Measurements from ENCODE around the gene GMPR2.
"Not testable (repeated sequence)": the region's sequence is repeated elsewhere in the genome, so short reads cannot be mapped to it uniquely, and the experiment has no call there.

The GMPR2 gene

DNA sequence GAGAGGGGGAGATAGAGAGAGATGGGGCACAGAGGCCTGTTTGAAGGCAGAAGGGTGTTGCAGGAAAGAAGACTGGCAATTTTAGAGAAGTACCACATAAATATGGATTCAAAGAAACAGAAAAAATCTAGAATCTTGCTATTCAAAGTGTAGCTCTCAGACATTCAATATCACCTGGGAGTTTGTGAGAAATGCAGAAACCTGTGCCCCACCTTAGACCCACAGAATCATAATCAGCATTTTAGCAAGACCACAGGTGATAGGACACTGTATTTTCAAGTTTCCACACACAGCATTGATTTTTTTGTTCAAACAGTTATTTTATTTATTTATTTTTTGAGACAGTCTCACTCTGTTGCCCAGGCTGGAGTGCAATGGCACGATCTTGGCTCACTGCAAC is 3.8 kb upstream of the GMPR2 start:
- DNase-seq (ENCODE audit: low read depth in 2 of 2, low spot score in 1 of 2): no peak

DNA sequence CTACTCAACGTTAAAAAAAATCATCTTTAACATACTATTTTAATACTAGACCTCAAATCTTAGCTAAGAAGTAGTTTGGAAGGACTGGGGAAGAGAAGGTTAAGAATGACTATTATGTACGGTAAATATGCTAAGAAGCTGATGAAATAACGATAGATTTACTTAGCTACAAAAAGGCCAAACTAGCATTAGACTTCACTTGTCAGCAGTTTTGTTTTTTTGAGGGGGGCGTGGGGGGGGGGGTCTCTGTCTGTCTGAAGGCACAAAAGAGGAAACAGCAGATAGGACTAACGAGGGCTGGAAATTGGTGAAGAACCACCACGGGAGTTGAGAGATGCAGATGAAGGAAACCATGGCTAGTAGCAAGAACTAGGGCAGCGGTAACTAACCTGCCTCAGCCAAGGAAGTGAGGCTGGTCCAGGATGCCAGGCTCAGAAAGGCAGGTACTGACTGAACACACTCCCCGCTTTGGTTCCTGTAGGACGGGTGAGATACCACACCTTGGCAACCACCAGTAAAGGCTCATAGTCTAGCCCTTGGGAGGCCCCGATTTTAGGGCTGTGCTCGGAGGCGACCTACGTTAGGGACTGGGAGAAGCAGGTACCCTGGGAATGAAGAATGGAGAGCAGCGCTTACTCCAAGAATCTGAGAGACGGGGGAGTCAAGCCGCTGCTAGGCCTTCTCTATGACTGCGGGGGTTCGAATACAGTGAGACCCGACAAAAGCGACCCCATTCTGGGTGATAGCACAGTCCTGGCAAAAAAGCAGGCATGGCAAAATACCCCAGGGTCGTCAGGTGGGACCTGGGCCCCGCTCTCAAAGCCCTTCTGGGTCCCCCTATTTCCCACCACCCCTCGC is 1.2 kb upstream of the GMPR2 start:
- DNase-seq (ENCODE audit: low read depth in 2 of 2, low spot score in 1 of 2): no peak

DNA sequence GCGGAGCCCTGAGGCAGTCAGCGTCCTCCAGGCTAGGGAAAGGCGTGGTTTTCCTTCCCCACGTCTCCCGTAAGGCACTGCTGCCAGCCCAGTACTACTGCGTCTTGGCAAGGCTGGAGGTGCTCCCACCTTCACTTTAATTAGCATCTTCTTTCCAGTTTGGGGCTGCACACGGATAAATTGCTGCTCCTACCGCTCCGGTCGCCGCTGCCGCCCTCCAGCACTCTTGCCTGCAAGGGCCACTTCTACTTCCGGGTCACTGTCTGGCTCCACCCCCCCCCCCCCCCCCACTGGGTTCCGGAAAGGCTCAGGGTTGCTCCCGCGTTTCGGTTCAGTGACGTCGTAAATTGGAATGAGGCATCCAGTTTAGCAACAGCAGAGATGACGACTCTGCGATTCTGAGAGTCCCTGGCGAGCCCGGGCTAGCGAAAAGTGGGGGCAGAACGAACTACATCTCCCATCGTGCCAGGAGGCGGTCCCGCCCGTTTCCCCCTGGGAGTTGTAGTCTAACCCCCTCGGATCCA is 546 bp upstream of the GMPR2 start, which contains the start of gene NEDD8:
NEDD8 (minus strand) TSS at position 247 of the 524 bp plus-strand sequence; CDS start at position 147, 100 bp downstream.
- DNase-seq (ENCODE audit: low read depth in 2 of 2, low spot score in 1 of 2): peak; percentile 72 to 75

DNA sequence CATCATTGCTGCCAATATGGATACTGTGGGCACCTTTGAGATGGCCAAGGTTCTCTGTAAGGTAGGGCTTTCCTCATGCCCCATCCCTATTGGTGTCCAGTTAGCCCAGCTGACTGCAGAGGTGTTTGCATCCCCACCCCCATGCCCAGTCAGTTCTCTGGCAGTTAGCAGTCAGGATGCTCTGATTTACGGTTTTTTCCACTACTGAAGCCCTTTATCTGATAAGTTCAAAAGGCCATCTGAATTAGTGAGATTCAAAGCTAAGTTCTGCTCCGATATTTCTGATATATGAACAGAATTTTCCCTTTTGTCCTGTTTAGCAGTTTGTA is 773 bp downstream of the GMPR2 start:
- no peak for DNase-seq (ENCODE audit: low read depth in 2 of 2, low spot score in 1 of 2)

DNA sequence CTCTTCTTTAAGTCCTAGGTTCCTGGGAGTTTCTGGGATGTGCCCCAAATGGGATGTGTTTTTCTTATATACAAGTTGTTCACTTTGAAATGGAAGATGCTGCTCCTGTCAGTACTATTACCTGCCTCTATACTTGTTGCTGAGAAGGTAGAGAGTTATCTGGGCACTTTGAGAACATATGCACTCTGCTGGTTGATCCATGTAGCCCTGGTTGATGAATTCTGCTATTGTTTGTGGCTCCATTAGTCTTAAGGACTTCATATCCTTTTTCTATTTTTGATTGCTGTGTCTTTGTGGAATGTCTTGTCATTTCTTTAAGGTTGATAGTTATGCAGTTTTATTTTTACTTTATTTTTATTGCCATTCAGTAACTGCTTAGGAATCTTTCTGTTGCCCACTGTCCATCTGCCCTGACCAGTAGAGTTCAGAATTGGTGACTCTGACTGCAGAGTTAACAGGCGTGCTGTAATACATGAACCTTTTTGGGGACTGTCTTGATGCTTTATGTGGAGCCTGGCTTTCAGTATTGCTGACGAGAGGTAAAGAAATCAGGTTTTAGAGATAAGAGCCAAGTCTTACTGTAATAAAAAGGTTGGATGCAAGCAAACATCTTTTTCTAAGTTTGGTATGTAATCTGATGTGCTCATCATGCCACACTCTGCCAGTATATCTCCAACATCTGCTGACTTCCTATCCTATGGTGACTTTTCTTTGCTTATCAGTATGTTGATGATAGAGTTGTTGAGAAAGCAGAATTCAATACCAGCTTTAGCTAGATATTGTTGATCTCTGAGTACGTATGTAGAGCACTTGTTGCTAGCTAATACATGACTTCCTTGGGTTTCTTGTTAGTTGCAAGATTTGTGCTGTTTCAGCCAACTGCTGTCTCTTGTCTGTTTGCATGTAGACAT is 1.6 kb downstream of the GMPR2 start:
- no peak for DNase-seq (ENCODE audit: low read depth in 2 of 2, low spot score in 1 of 2)

DNA sequence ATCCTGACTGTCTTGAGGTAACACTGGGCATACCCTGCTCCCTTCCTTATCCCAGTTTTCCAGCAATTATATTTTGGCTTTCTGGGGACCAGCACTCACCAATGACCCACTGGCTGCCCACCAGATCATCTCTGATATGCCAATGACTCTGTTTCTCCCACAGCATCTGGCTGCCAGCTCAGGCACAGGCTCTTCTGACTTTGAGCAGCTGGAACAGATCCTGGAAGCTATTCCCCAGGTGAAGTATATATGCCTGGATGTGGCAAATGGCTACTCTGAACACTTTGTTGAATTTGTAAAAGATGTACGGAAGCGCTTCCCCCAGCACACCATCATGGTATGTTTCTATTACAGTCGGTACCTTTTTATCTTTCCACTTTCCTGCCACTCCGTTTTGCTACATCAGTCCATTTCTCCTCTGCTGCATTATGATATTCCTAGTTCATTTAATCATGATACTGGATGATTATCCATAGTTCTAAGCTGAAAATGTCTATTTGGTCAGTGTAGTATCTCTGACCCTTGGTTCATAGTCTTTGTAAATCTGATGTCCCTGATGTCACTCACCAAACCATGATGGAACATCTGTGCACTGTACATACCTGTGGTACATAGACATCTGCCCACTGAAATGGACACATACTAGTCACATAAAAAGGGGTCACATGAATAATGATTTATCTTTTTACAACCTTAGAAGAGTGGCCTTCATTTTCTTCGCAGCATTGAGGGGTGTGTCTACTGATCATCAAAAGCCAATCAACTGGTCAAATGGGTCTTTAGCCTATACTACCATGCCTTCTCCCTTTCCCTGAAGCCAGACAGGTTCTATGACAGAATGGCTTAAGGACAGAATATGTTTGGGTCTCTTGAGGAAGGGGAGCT is 3.3 kb downstream of the GMPR2 start:
- no peak for DNase-seq (ENCODE audit: low read depth in 2 of 2, low spot score in 1 of 2)

DNA sequence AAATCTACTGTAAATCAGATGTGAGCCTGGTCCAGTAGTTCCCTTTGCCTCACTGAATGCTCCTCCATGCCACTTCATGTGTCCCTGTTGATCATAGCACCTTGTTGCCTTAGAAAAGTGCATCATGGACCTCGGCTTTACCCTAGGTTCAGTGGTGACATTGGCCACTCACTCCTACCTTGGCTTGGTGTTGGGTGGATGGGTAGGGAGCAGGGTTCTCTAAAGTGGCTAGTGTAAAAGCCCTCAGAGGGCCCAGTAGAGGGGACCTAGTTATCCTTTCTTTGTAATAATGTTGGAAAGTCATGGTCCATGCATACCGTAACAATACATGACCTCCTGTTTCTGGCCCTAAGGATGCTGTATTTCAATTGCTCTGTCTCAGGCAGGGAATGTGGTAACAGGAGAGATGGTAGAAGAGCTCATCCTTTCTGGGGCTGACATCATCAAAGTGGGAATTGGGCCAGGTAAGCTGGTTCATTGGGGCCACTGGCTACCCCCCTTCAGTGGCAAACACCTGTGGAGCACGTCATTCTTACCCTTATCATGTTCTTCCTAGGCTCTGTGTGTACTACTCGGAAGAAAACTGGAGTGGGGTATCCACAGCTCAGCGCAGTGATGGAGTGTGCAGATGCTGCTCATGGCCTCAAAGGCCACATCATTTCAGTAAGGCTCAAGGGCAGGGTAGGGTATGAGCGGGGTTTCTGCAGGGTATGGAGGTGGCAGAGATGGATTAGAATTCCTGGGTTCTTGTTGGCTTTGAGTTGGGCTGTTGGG is 4.1 kb downstream of the GMPR2 start:
- no peak for DNase-seq (ENCODE audit: low read depth in 2 of 2, low spot score in 1 of 2)

DNA sequence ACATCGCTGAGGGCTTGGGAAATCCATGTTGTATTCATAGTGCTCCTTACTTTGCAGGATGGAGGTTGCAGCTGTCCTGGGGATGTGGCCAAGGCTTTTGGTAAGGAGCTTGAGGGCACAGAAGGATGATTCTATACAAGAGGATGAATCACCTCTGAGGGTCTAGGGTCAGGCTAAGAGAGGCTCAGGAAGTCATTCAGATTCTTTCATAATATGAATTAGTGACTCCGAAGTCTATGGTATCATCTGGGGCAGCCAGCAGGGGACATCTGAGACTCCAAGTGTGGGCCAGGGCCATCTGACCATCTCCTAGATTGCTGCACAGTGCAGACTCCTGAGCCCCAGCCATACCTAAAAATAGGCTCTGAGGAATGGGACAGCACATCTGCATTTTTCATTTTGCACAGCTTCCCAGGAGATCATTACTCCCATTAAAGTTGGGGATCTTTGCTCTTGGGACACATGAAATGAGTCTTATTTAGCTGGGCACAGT is 4.8 kb downstream of the GMPR2 start:
- DNase-seq (ENCODE audit: low read depth in 2 of 2, low spot score in 1 of 2): no peak

DNA sequence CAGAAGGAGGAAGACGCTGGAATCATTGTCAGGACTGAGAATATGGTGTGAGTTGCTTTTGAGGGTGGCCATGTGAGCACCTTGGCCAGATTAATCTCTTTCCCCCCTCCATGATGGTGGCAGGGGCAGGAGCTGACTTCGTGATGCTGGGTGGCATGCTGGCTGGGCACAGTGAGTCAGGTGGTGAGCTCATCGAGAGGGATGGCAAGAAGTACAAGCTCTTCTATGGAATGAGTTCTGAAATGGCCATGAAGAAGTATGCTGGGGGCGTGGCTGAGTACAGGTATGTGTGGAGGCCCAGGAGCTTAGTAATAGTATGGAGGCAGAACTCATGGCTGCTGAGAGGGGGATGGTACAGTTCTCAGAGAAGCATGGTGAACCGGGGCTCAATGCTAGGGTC is 5.4 kb downstream of the GMPR2 start:
- no peak for DNase-seq (ENCODE audit: low read depth in 2 of 2, low spot score in 1 of 2)

DNA sequence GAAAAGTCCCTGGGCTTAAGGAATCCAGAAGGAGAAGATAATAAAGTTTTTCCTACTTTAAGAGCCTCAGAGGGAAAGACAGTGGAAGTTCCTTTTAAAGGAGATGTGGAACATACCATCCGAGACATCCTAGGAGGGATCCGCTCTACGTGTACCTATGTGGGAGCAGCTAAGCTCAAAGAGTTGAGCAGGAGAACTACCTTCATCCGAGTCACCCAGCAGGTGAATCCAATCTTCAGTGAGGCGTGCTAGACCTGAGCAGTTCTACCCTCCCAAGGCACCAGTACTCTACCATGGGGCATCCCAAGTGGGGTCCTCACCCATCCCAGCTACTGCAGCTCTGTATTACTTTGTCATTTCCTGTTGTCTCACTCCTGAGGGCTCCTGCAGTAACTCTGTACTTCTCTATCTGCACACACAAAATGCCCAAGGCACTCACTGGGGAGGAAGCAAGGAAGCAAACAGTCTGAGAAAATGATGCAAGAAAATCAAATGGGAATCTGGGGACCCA is 5.9 kb downstream of the GMPR2 start:
- no peak for DNase-seq (ENCODE audit: low read depth in 2 of 2, low spot score in 1 of 2)

DNA sequence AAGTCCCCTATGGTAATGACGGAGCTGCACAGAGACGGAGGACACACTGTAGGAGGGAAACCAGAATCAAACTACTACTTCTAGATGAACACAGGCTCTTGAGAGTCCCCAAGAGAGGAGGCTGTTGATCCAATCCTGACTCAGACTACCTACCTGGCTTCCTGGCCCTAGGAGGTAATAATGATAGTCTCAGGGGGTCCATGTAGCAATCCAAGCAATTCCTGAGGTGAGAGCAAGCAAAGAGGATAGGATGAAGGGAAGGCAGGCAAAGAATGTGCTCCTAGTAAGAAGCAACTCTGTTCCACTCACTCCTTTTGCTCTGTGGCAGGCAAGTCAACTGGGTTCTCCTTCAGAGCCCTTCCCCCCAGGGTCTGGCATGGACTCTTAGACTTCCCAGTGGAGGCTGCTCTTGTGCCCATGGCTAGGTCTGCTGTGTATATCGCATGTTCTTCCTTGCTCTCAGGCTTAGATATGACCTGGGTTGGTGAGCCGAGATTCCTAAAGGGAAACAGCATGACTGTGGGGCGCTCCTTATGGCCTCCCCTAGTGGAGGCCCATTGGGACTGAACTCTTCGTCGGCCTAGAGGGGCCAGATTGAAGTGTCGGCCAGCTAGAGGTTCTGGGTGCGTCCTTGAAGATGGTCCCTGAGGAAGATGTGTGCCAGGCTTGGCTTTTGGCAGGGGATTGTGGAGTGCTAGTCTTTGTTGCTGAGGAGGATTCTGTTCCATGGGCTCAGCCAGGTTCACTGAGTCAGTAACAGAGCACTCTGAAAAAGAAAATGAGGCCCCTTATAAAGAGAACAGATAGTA is 7.6 kb downstream of the GMPR2 start:
- DNase-seq (ENCODE audit: low read depth in 2 of 2, low spot score in 1 of 2): no peak

DNA sequence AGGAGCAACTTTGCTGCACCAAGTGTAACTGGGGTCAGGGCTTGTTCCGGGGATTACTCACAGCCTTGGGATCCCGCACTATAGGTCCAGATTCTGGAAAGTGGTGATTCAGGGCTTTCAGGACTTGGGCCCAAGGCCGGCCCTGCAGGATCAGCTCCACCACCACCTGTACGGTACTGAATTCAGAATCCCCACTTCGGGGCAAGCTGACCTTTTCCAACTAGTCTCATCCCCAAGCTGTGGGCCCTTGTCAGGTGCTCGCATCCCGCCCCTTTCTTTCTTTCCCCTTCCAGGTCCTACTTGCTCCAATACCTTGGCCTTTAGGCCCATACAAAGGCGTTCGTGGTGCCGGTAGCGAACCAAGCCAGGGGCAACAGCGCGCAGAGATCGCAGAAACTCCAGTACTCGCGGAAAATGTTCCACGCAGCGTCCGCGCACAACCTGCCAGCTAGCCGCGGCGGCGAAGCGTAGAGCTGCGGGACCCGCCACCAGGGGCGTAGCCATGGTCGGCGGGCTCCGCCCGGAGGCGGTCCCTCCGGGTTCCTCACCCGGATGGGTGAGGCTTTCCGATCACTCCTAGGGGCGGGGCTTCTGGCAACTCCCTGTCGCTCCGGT is 9.2 kb downstream of the GMPR2 start:
- peak in 1 of 2 donors; percentile 88 for DNase-seq (ENCODE audit: low read depth in 2 of 2, low spot score in 1 of 2)

DNA sequence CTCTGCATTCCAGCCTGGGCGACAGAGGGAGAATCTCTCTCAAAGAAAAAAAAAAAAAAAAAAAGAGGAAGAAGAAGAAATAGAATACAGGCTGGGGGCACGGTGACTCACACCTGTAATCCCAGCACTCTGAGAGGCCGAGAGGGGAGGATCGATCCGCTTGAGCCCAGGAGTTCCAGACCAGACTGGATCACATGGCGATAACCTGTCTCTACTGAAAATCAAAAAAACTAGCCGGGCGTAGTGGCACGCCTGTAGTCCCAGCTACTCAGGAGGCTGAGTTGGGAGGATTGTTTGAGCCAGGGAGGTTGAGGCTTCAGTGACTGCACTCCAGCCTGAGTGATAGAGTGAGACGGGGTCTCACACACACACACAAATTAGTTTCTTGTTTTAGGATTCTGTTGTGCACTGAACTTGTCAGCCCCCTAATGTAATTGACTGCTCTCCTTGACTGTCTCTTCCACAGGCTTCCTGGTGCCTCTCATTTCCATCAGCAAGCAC is 10.7 kb downstream of the GMPR2 start:
- no peak for DNase-seq (ENCODE audit: low read depth in 2 of 2, low spot score in 1 of 2)

DNA sequence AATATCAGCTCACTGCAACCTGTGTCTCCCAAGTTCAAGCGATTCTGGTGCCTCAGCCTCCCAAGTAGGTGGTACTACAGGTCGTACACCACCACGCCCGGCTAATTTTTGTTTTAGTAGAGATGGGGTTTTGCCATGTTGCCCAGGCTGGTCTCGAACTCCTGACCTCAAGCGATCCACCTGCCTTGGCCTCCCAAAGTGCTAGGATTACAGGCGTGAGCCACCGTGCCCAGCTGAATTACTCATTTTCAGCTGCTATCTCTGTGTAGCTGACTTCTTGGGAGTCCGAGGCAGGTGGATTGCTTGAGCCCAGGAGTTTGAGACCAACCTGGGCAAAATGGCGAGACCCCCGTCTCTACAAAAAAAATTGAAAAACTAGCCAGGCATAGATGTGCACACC is 12.6 kb downstream of the GMPR2 start:
- DNase-seq (ENCODE audit: low read depth in 2 of 2, low spot score in 1 of 2): not testable (repeated sequence)

DNA sequence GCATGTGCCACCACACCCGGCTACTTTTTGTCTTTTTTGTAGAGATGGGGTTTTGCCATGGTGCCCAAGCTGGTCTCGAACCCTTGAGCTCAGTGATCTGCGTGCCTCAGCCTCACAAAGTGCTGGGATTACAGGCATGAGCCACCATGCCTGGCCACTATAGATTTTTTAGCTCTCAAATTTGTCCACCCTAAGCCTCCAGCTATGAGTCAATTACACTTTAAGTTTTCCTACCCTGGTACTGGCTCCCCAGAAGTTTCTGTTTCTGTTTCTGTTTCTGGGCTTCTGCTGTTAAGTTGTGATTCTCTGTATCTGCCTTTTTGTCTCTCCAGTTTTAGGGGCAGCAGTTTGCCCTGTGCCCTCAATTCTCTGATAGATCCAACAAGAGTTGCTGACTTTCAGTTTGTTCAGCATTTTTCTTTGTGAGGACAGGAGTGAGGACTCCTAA is 14.1 kb downstream of the GMPR2 start:
- no peak for DNase-seq (ENCODE audit: low read depth in 2 of 2, low spot score in 1 of 2)

DNA sequence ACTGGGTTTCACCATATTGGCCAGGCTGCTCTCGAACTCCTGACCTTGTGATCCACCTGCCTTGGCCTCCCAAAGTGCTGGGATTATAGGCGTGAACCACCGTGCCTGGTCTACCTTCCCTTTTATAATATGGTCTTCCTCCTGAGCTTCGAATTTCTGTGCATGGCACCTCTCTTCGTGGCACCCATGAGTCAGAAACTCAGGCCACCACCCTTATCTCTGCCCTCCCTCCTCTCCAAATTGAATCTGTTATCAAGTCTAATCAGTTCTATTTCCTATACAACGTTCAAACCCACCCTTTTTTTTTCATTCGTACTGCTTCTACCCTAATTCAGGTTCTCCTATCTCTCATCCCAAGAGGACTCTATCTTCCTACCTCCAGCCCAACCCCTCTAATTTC is 14.7 kb downstream of the GMPR2 start:
- DNase-seq (ENCODE audit: low read depth in 2 of 2, low spot score in 1 of 2): no peak

DNA sequence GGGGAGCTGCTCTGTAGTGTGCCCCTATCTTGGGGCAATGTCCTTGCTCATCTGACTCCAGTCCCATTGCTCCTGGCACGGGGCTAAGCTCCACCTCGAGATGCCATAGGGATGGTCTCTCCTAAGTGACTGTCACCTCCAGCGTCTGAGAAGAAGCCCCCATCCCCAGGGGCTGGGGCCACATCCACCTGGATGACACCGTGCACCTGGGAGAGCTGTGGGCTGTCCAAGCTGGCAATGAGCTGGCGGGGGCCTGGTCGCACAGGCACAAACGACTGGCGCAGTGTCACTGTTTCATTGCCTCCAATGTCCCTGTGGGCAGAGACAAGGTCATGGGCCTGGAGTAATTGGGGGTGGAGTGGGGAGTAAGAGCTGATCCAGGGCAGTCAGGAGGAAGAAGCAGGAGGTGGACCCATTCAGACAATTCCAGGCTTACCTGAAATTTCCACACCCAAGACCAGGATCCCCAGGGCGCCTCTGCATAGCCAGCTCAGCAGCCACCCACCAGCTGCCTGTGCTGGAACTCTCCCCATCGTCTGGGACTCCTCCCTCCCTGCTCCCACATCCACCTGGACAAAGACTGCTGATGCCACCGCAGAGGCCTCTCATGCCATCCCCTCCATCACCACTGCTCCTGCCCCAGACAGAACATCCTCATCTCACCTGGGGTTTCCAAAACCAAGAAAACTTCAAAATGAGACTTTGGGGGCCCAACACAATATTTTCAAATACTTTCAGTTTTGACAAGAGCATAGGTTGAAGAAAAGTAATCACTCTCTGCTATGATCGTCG is 16.7 kb downstream of the GMPR2 start:
- no peak for DNase-seq (ENCODE audit: low read depth in 2 of 2, low spot score in 1 of 2)
